Measurements from ENCODE around the gene CZIB.
A peak's percentile ranks its signal among the peaks of the same experiment; 100 is the strongest.

Gene CZIB

GRCh38 chr1:53237638-53238037 is 17.2 kb upstream of the CZIB start:
- TF ChIP-seq CTCF (IDR thresholded peaks at IDR 0.05; ENCODE audit: low read depth, low read length, missing control alignments): no peak
- peak overlapping the region; percentile 99 for H3K4me3 ChIP-seq (ENCODE audit: low read depth, low read length)
- H3K27ac ChIP-seq: peak overlapping the region; percentile 79
- in situ Hi-C loops (cut with HindIII; ENCODE audit: low pct_ligation_motif_present, low sequenced_read_pairs): no loop called here
- no peak for DNase-seq
- no peaks in the 10 kb centered on the region for H3K27me3 ChIP-seq (replicated peaks)
- peaks cover 23% of the 10 kb centered on the region for H3K36me3 ChIP-seq (replicated peaks)

GRCh38 chr1:53220962-53221286 is 490 bp upstream of the CZIB start:
- TF ChIP-seq CTCF (IDR thresholded peaks at IDR 0.05; ENCODE audit: low read depth, low read length, missing control alignments): no peak

DNA sequence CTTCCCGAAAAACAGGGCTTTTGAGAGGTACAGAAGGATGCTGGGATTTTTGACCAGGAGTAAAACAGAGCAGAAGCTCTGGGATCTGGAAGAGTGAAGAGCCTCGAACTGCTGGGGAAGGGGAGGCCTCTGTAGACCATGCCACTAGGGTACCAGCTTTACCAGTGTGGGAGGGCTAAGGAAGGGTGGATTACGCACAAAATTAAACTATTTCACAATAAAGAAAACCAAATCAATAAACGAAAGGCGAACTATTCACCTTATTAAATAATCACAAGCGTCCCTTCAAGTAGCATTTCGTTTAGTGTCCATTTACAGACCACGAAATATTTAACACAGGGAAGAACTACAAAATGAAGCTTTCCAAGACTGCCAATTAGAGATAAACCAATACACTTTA is 723 bp downstream of the CZIB start:
- in situ Hi-C loops (cut with HindIII; ENCODE audit: low pct_ligation_motif_present, low sequenced_read_pairs): no loop called here
- Histone ChIP-seq H3K4me3 (ENCODE audit: low read depth, low read length) (peak overlapping the region; percentile 97), H3K27ac (peak overlapping the region; percentile 97), H3K36me3 (replicated peaks) (peaks cover 9% of the 10 kb centered on the region), H3K27me3 (replicated peaks) (no peaks in the 10 kb centered on the region)
- DNase-seq: no peak
- no peak for TF ChIP-seq CTCF (IDR thresholded peaks at IDR 0.05; ENCODE audit: low read depth, low read length, missing control alignments)

More at GRCh38 chr1:53220962-53221286, 490 bp upstream of the CZIB start:
- H3K27me3 ChIP-seq (replicated peaks): no peaks in the 10 kb centered on the region
- peak overlapping the region; percentile 97 for H3K27ac ChIP-seq
- no peak for DNase-seq
- peak overlapping the region; percentile 97 for H3K4me3 ChIP-seq (ENCODE audit: low read depth, low read length)
- in situ Hi-C loops (cut with HindIII; ENCODE audit: low pct_ligation_motif_present, low sequenced_read_pairs): no loop called here
- peaks cover 10% of the 10 kb centered on the region for H3K36me3 ChIP-seq (replicated peaks)

DNA sequence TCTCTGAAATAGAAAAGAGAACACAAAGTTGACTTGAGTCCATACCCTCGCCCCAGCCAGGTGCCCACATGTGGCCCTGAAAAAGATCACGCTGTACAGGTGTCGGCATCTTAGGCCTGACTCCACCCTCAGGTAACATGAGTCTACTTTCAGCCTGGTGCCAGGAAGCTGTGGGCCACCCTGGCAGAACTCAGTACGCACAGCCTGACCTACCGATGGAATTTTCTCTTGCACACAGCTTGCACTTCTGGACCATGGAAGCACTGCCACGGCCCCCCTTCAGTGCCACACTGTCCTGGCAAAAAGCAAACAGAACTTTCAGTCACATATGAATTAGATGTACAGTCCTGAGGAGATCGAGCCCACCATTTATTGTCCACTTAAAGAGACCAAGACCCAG is 2.2 kb downstream of the CZIB start:
- DNase-seq: no peak
- in situ Hi-C loops (cut with HindIII; ENCODE audit: low pct_ligation_motif_present, low sequenced_read_pairs): no loop called here
- no peak overlapping the region for H3K4me3 ChIP-seq (ENCODE audit: low read depth, low read length)
- peaks cover 20% of the 10 kb centered on the region for H3K36me3 ChIP-seq (replicated peaks)
- no peak overlapping the region for H3K27ac ChIP-seq
- no peaks in the 10 kb centered on the region for H3K27me3 ChIP-seq (replicated peaks)
- no peak for TF ChIP-seq CTCF (IDR thresholded peaks at IDR 0.05; ENCODE audit: low read depth, low read length, missing control alignments)

DNA sequence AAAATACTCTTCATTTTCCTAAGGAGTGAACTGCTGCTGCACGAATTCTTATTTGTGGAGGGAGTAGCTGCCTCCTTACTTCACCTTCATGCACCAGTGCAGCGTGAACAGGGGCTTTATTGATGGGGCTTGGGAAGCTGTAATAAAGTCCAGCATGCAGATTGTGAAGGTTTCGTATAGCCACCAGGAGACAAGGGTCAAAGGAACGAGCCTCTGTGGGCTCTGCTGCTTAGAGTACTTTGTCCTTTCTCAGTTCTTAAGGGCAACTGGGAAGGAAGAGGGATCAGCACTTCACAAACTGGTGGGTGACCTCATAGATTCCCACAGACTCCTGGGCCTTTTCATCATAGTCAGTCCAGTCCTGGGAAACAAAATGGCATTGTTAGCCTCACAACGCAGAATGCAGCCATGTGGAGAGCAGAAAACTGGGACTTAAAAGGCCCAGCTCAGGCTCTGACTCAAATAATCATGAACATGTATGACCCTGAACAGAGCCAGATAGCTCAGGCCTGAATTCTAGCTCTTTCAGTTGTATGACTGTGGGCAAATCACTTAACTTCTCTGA is 6.0 kb downstream of the CZIB start:
- H3K4me3 ChIP-seq (ENCODE audit: low read depth, low read length): no peak overlapping the region
- in situ Hi-C loops (cut with HindIII; ENCODE audit: low pct_ligation_motif_present, low sequenced_read_pairs): no loop called here
- TF ChIP-seq CTCF (IDR thresholded peaks at IDR 0.05; ENCODE audit: low read depth, low read length, missing control alignments): no peak
- no peaks in the 10 kb centered on the region for H3K27me3 ChIP-seq (replicated peaks)
- H3K36me3 ChIP-seq (replicated peaks): peaks cover 44% of the 10 kb centered on the region
- H3K27ac ChIP-seq: no peak overlapping the region
- DNase-seq: no peak

GRCh38 chr1:53210954-53211353 is 9.5 kb downstream of the CZIB start:
- Histone ChIP-seq H3K27me3 (replicated peaks) (no peaks in the 10 kb centered on the region), H3K4me3 (ENCODE audit: low read depth, low read length) (no peak overlapping the region), H3K27ac (no peak overlapping the region), H3K36me3 (replicated peaks) (peaks cover 56% of the 10 kb centered on the region)
- no peak for DNase-seq
- in situ Hi-C loops (cut with HindIII; ENCODE audit: low pct_ligation_motif_present, low sequenced_read_pairs): no loop called here
- no peak for TF ChIP-seq CTCF (IDR thresholded peaks at IDR 0.05; ENCODE audit: low read depth, low read length, missing control alignments)
